Keratinocyte (primary cell): ENCODE measurements around the gene ZNF76. TPM values are rescaled to one million over a fixed set of nuclear protein-coding genes. Genes with fewer than 3 reads are reported as not detected.

Source experiments
- DNase-seq: peaks from one replicate; pipeline ENCODE4 v3.0.0-alpha.2; 2011; ENCODE audit warnings: low read depth, missing footprints, low spot score
- FAIRE-seq: peaks from 2 replicates; lab custom pipeline; 2011; peaks lifted over from hg19 to GRCh38; lab: Jason Lieb, UNC
- H2AFZ ChIP-seq: 2 replicates; pipeline ENCODE4 v1.6.0; 2012; ENCODE audit warnings: low read length, control low read depth, inconsistent platforms; ENCODE audit not compliant: control insufficient read depth
- H3K27ac ChIP-seq: 2 replicates; pipeline ENCODE4 v1.5.1; 2011; ENCODE audit warnings: low read length; ENCODE audit not compliant: control insufficient read depth, insufficient read depth
- H3K27me3 ChIP-seq: 3 replicates; pipeline ENCODE4 v1.6.0; 2011; ENCODE audit warnings: low read length; ENCODE audit not compliant: control insufficient read depth, insufficient read depth; ENCODE audit errors: extremely low read depth
- H3K36me3 ChIP-seq, 2 experiments: 2 replicates in 1 of 2; 3 replicates in 1 of 2; pipeline ENCODE4 v1.5.1; 2011; ENCODE audit warnings: low read length in 2 of 2, mild to moderate bottlenecking in 1 of 2; ENCODE audit not compliant: control insufficient read depth in 2 of 2, insufficient read depth in 2 of 2; ENCODE audit errors: extremely low read depth in 1 of 2
- H3K4me1 ChIP-seq: 3 replicates; pipeline ENCODE4 v1.5.1; 2011; ENCODE audit warnings: low read length; ENCODE audit not compliant: control insufficient read depth, insufficient read depth; ENCODE audit errors: extremely low read depth
- H3K4me2 ChIP-seq: 3 replicates; pipeline ENCODE4 v1.6.0; 2011; ENCODE audit warnings: low read depth, low read length; ENCODE audit not compliant: control insufficient read depth, insufficient read depth; ENCODE audit errors: extremely low read depth
- H3K4me3 ChIP-seq, 3 experiments: fragments of 200-600 bp in 1 of 3; sonication (generic) in 1 of 3; 2 replicates in 2 of 3; 3 replicates in 1 of 3; pipeline ENCODE4 v1.5.1; 2011 to 2016; ENCODE audit warnings: low read length in 3 of 3, mild to moderate bottlenecking in 3 of 3, control low read depth in 2 of 3, inconsistent platforms in 1 of 3, low read depth in 1 of 3, mixed read lengths in 1 of 3, mixed run types in 1 of 3, moderate library complexity in 1 of 3; ENCODE audit not compliant: control insufficient read depth in 2 of 3, insufficient read depth in 2 of 3; ENCODE audit errors: extremely low read depth in 1 of 3
- H3K79me2 ChIP-seq: 2 replicates; pipeline ENCODE4 v1.6.0; 2012; ENCODE audit warnings: low read length; ENCODE audit not compliant: control insufficient read depth, insufficient read depth
- H3K9ac ChIP-seq: 3 replicates; pipeline ENCODE4 v1.6.0; 2011; ENCODE audit warnings: low read length; ENCODE audit not compliant: control insufficient read depth, insufficient read depth; ENCODE audit errors: extremely low read depth
- H3K9me1 ChIP-seq: 3 replicates; pipeline ENCODE4 v1.6.0; 2011; ENCODE audit warnings: low read length; ENCODE audit not compliant: control insufficient read depth, insufficient read depth; ENCODE audit errors: extremely low read depth
- H3K9me3 ChIP-seq: 2 replicates; pipeline ENCODE4 v1.5.1; 2012; ENCODE audit warnings: low read depth, low read length; ENCODE audit not compliant: control insufficient read depth
- H4K20me1 ChIP-seq: 3 replicates; pipeline ENCODE4 v1.6.0; 2011; ENCODE audit warnings: low read length; ENCODE audit not compliant: control insufficient read depth, insufficient read depth; ENCODE audit errors: extremely low read depth
- CTCF ChIP-seq, 3 experiments: IDR thresholded peaks in 1 of 3; conservative IDR thresholded peaks in 1 of 3; optimal IDR thresholded peaks in 1 of 3; 2 replicates in 2 of 3; 3 replicates in 1 of 3; pipeline versions ENCODE3 to v1.5.1; 2011; ENCODE audit warnings: low read length in 3 of 3, mild to moderate bottlenecking in 3 of 3, moderate library complexity in 2 of 3, control low read depth in 1 of 3, inconsistent platforms in 1 of 3; ENCODE audit not compliant: insufficient read depth in 2 of 3; ENCODE audit errors: extremely low read depth in 1 of 3
- EZH2 ChIP-seq: IDR thresholded peaks from one replicate; pipeline ENCODE4 v1.6.1; 2012; ENCODE audit warnings: inconsistent platforms, mild to moderate bottlenecking, low read length, moderate library complexity
- dilution Hi-C: fragments of 300-500 bp; cut with MboI; formaldehyde crosslinking; loops from one replicate; pipeline ENCODE4 v1.7.0; 2020; ENCODE audit warnings: low sequenced_read_pairs; ENCODE audit not compliant: extremely low pct_ligation_motif_present
- polyA plus RNA-seq, 5 experiments: library from polyadenylated mRNA; depleted of rRNA in 3 of 5; stranded (reverse) in 3 of 5; stranded (forward) in 1 of 5; unstranded in 1 of 5; fragments of >200 nt; gene quantifications; 1 replicate in 1 of 5; 2 replicates in 3 of 5; 3 replicates in 1 of 5; pipeline versions ENCODE4 v1.2.1 to v1.2.3, GENCODE V29; 2011 to 2012; ENCODE audit warnings: missing spikeins in 2 of 5, low read depth in 1 of 5, low replicate concordance in 1 of 5

Gene ZNF76
- polyA plus RNA-seq, 1 donor (not counting 4 experiments of a cell fraction or from before 2014, with no cell fraction given) = 7.2 TPM

- H3K4me1 ChIP-seq = peaks cover 3% of the 10 kb centered on the region
- H3K9me1 ChIP-seq = no peaks in the 10 kb centered on the region
- no peaks in the 10 kb centered on the region for H3K27me3 ChIP-seq
- H2AFZ ChIP-seq = no peak overlapping the region
- no peaks in the 10 kb centered on the region for H3K36me3 ChIP-seq
- H3K4me3 ChIP-seq = no peak overlapping the region
- no peak overlapping the region for H3K9ac ChIP-seq
- TF ChIP-seq CTCF (optimal IDR thresholded peaks at IDR 0.05 in 1 of 3, IDR thresholded peaks at IDR 0.05 in 1 of 3, conservative IDR thresholded peaks at IDR 0.05 in 1 of 3; ENCODE audit: extremely low read depth in 1 of 3, insufficient read depth in 2 of 3, low read length in 3 of 3) (no peak), EZH2 (no peak)
- no peak overlapping the region for H3K27ac ChIP-seq
- no peaks in the 10 kb centered on the region for H3K9me3 ChIP-seq
- H3K79me2 ChIP-seq = no peaks in the 10 kb centered on the region
- FAIRE-seq (no peak), DNase-seq (no peak)
- H4K20me1 ChIP-seq = no peaks in the 10 kb centered on the region
- no peak overlapping the region for H3K4me2 ChIP-seq
- dilution Hi-C loops = no loop called here
Measured at GRCh38 chr6:35267446-35267845, 7.9 kb downstream of the ZNF76 start.

- H3K4me1 ChIP-seq = peaks cover 3% of the 10 kb centered on the region
- H3K27me3 ChIP-seq = no peaks in the 10 kb centered on the region
- H2AFZ ChIP-seq = no peak overlapping the region
- no peak overlapping the region for H3K4me2 ChIP-seq
- FAIRE-seq (no peak), DNase-seq (no peak)
- H3K9me1 ChIP-seq = no peaks in the 10 kb centered on the region
- H3K9ac ChIP-seq = no peak overlapping the region
- no peaks in the 10 kb centered on the region for H4K20me1 ChIP-seq
- H3K9me3 ChIP-seq = no peaks in the 10 kb centered on the region
- H3K4me3 ChIP-seq = no peak overlapping the region
- TF ChIP-seq CTCF (optimal IDR thresholded peaks at IDR 0.05 in 1 of 3, IDR thresholded peaks at IDR 0.05 in 1 of 3, conservative IDR thresholded peaks at IDR 0.05 in 1 of 3; ENCODE audit: extremely low read depth in 1 of 3, insufficient read depth in 2 of 3, low read length in 3 of 3) = no peak
- no peak for TF ChIP-seq EZH2
- dilution Hi-C loops = no loop called here
- no peak overlapping the region for H3K27ac ChIP-seq
- no peaks in the 10 kb centered on the region for H3K79me2 ChIP-seq
- H3K36me3 ChIP-seq = no peaks in the 10 kb centered on the region
Measured at GRCh38 chr6:35267897-35268296, 8.4 kb downstream of the ZNF76 start.
